Loucy (cell line): ENCODE measurements around the gene GAGE10.

Source experiments
- H2AFZ ChIP-seq: fragments of 200-600 bp; sonication (generic); 2 replicates; pipeline ENCODE4 v1.6.0; 2016; ENCODE audit warnings: antibody characterized with exemption, mild to moderate bottlenecking, low read length, moderate library complexity
- H3F3A ChIP-seq: fragments of 200-600 bp; 2 replicates; pipeline ENCODE4 v1.6.0; 2016; ENCODE audit warnings: antibody characterized with exemption, low read depth, mild to moderate bottlenecking
- H3K27me3 ChIP-seq: fragments of 200-600 bp; sonication (generic); 2 replicates; pipeline ENCODE4 v1.6.1; 2014; ENCODE audit warnings: low read length, mild to moderate bottlenecking; ENCODE audit not compliant: insufficient read depth, poor library complexity, severe bottlenecking
- H3K36me3 ChIP-seq: fragments of 200-600 bp; sonication (generic); 2 replicates; pipeline ENCODE4 v1.6.1; 2016; ENCODE audit warnings: low read length; ENCODE audit not compliant: insufficient read depth
- H3K4me1 ChIP-seq: fragments of 200-600 bp; sonication (generic); 2 replicates; pipeline ENCODE4 v1.5.1; 2014; ENCODE audit warnings: low read length, mild to moderate bottlenecking; ENCODE audit not compliant: insufficient read depth, poor library complexity, severe bottlenecking
- H3K4me2 ChIP-seq: fragments of 200-600 bp; sonication (generic); 2 replicates; pipeline ENCODE4 v1.6.0; 2014; ENCODE audit warnings: antibody characterized with exemption, low read length, low read depth, mild to moderate bottlenecking; ENCODE audit not compliant: poor library complexity, severe bottlenecking
- H3K4me3 ChIP-seq: fragments of 200-600 bp; sonication (generic); 2 replicates; pipeline ENCODE4 v1.5.1; 2014; ENCODE audit warnings: low read length, mild to moderate bottlenecking, mixed read lengths; ENCODE audit not compliant: poor library complexity, severe bottlenecking
- H3K79me2 ChIP-seq: fragments of 200-600 bp; sonication (generic); 2 replicates; pipeline ENCODE4 v1.6.1; 2014; ENCODE audit warnings: low read length; ENCODE audit not compliant: insufficient read depth
- H3K9ac ChIP-seq: fragments of 200-600 bp; sonication (generic); 2 replicates; pipeline ENCODE4 v1.6.0; 2014; ENCODE audit warnings: mild to moderate bottlenecking, low read depth, low read length, moderate library complexity; ENCODE audit not compliant: poor library complexity, severe bottlenecking
- H3K9me2 ChIP-seq: fragments of 200-600 bp; sonication (generic); replicated peaks from 2 replicates; pipeline ENCODE4 v1.6.1; 2016; ENCODE audit warnings: low read depth, low read length, mixed read lengths
- H3K9me3 ChIP-seq: fragments of 200-600 bp; sonication (generic); 2 replicates; pipeline ENCODE4 v1.6.1; 2014; ENCODE audit warnings: mild to moderate bottlenecking, antibody characterized with exemption, low read length, low read depth; ENCODE audit not compliant: insufficient read depth
- H4K20me1 ChIP-seq: fragments of 200-600 bp; sonication (generic); 2 replicates; pipeline ENCODE4 v1.6.0; 2014; ENCODE audit warnings: antibody characterized with exemption, low read length, mild to moderate bottlenecking; ENCODE audit not compliant: insufficient read depth, poor library complexity, severe bottlenecking
- CTCF ChIP-seq: fragments of 200-600 bp; sonication (generic); conservative IDR thresholded peaks from 2 replicates; pipeline ENCODE4 v1.5.1; 2014; ENCODE audit warnings: mild to moderate bottlenecking, antibody characterized with exemption, low read length
- EZH2phosphoT487 ChIP-seq: fragments of 200-600 bp; IDR thresholded peaks from 2 replicates; pipeline ENCODE4 v1.6.1; 2018; ENCODE audit warnings: antibody characterized with exemption, mild to moderate bottlenecking, moderate library complexity, borderline replicate concordance

The GAGE10 gene

GRCh38 chrX:49286136-49286535, 17.3 kb upstream of the GAGE10 start:
- Histone ChIP-seq H3K9ac (no peak overlapping the region), H3K9me3 (no peaks in the 10 kb centered on the region), H2AFZ (no peak overlapping the region), H3K4me3 (no peak overlapping the region), H3F3A (no peaks in the 10 kb centered on the region), H3K79me2 (no peaks in the 10 kb centered on the region), H3K9me2 (no peaks in the 10 kb centered on the region), H3K27me3 (no peaks in the 10 kb centered on the region), H3K4me2 (no peak overlapping the region), H3K4me1 (no peaks in the 10 kb centered on the region), H3K36me3 (no peaks in the 10 kb centered on the region), H4K20me1 (no peaks in the 10 kb centered on the region)
- TF ChIP-seq CTCF (no peak), EZH2phosphoT487 (no peak)

- Histone ChIP-seq H3K27me3 (no peaks in the 10 kb centered on the region), H2AFZ (no peak overlapping the region), H3K4me2 (no peak overlapping the region), H3K9me2 (no peaks in the 10 kb centered on the region), H3K9me3 (no peaks in the 10 kb centered on the region), H3K4me3 (no peak overlapping the region), H3K79me2 (no peaks in the 10 kb centered on the region), H3F3A (no peaks in the 10 kb centered on the region), H4K20me1 (no peaks in the 10 kb centered on the region), H3K36me3 (no peaks in the 10 kb centered on the region), H3K9ac (no peak overlapping the region), H3K4me1 (no peaks in the 10 kb centered on the region)
- TF ChIP-seq EZH2phosphoT487 = no peak
These were observed 16.9 kb upstream of the GAGE10 start for GRCh38 chrX:49286581-49286980.

- Histone ChIP-seq H3K79me2 (no peaks in the 10 kb centered on the region), H3K36me3 (no peaks in the 10 kb centered on the region), H3K4me3 (no peak overlapping the region), H3K9ac (no peak overlapping the region), H3K4me1 (no peaks in the 10 kb centered on the region), H4K20me1 (no peaks in the 10 kb centered on the region), H3F3A (no peaks in the 10 kb centered on the region), H2AFZ (no peak overlapping the region), H3K9me2 (no peaks in the 10 kb centered on the region), H3K4me2 (no peak overlapping the region), H3K27me3 (no peaks in the 10 kb centered on the region), H3K9me3 (no peaks in the 10 kb centered on the region)
- TF ChIP-seq CTCF (no peak), EZH2phosphoT487 (no peak)
These were observed 15.8 kb upstream of the GAGE10 start for GRCh38 chrX:49287665-49288064.

GRCh38 chrX:49290215-49290614, 13.2 kb upstream of the GAGE10 start:
- Histone ChIP-seq H3K4me2 (no peak overlapping the region), H2AFZ (no peak overlapping the region), H3K36me3 (no peaks in the 10 kb centered on the region), H3K27me3 (no peaks in the 10 kb centered on the region), H3K9ac (no peak overlapping the region), H3K4me3 (no peak overlapping the region), H3K9me3 (no peaks in the 10 kb centered on the region), H3K79me2 (no peaks in the 10 kb centered on the region), H3K9me2 (no peaks in the 10 kb centered on the region), H4K20me1 (no peaks in the 10 kb centered on the region), H3F3A (no peaks in the 10 kb centered on the region), H3K4me1 (no peaks in the 10 kb centered on the region)
- TF ChIP-seq EZH2phosphoT487 = no peak
- no peak for TF ChIP-seq CTCF
